GM21723 (cell line): Measurements from ENCODE around the gene PAPOLG.
"Not testable (repeated sequence)": the region's sequence is repeated elsewhere in the genome, so short reads cannot be mapped to it uniquely, and the experiment has no call there.

ENCODE experiments used
- ATAC-seq: cut with Tn5 transposase; IDR thresholded peaks from one replicate; pipeline ENCODE4 v1.9.1; 2021; ENCODE audit warnings: mild to moderate bottlenecking, moderate library complexity; ENCODE audit not compliant: unreplicated experiment

PAPOLG gene

GRCh38 chr2:60771508-60771907, 15.4 kb downstream of the PAPOLG start:
- no peak for ATAC-seq

GRCh38 chr2:60775048-60775639, 19.1 kb downstream of the PAPOLG start:
- no peak for ATAC-seq

DNA sequence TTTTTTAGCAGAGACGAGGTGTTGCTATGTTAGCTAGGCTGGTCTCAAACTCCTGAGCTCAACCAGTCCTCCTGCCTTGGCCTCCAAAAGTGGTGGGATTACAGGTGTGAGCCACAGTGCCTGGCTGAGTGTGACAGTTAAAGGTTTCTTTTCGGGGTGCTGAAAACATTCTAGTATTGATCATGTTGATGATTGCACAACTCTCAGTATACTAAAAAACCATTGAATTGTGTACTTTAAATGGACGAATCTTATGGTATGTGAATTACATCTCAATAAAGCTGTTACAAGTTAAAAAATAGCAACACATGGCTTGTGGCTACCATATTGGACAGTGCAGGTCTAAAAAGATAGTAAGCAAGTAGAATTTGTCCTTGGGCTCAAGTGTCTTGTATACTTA, 22.3 kb downstream of the PAPOLG start:
- no peak for ATAC-seq

DNA sequence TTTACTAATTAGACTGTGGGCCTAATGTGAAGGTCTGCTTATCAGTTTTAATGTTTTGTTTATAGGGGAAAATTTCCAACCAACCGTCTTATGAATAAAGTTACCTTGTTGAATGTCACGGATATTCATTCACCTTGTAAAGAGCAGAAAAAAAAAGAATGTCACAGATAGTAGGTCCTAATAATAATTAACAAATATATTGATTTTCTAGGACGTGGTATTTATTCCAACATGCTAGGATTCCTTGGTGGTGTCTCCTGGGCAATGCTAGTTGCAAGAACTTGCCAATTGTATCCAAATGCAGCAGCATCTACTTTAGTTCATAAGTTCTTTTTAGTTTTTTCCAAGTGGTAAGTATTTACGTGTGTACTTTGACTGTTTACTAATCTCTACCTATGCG, 23.4 kb downstream of the PAPOLG start:
- ATAC-seq, result no peak

DNA sequence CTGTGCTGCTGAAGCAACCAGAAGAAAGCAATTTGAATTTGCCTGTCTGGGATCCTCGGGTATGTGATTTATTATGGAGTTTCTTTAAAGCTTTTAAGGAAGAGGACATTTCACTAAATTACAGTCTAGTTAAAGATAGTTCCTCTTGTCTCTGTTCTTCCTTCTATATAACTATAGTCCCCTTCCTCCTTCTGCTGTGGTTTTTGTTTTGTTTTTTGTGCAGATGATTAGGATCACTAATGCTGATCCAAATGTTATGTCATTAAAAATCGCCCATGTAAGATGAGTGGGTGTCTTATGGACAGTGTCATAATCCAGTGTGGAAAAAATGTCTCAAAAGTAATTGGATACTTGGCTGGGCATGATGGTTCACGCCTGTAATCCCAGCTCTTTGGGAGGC, 24.7 kb downstream of the PAPOLG start:
- ATAC-seq, result no peak

GRCh38 chr2:60793169-60793568, 37.1 kb downstream of the PAPOLG start:
- no peak for ATAC-seq

GRCh38 chr2:60794271-60794863, 38.3 kb downstream of the PAPOLG start:
- no peak for ATAC-seq

GRCh38 chr2:60796573-60797509, 40.8 kb downstream of the PAPOLG start:
- no peak for ATAC-seq

- no peak for ATAC-seq
Observed at GRCh38 chr2:60804473-60804872, 48.4 kb downstream of the PAPOLG start.

- ATAC-seq, result no peak
Observed at GRCh38 chr2:60806595-60806987, 50.5 kb downstream of the PAPOLG start.

- peak; percentile 80 for ATAC-seq
Observed at GRCh38 chr2:60806988-60807681, 51.1 kb downstream of the PAPOLG start.

- no peak for ATAC-seq
Observed at GRCh38 chr2:60808330-60808801, 52.3 kb downstream of the PAPOLG start.

DNA sequence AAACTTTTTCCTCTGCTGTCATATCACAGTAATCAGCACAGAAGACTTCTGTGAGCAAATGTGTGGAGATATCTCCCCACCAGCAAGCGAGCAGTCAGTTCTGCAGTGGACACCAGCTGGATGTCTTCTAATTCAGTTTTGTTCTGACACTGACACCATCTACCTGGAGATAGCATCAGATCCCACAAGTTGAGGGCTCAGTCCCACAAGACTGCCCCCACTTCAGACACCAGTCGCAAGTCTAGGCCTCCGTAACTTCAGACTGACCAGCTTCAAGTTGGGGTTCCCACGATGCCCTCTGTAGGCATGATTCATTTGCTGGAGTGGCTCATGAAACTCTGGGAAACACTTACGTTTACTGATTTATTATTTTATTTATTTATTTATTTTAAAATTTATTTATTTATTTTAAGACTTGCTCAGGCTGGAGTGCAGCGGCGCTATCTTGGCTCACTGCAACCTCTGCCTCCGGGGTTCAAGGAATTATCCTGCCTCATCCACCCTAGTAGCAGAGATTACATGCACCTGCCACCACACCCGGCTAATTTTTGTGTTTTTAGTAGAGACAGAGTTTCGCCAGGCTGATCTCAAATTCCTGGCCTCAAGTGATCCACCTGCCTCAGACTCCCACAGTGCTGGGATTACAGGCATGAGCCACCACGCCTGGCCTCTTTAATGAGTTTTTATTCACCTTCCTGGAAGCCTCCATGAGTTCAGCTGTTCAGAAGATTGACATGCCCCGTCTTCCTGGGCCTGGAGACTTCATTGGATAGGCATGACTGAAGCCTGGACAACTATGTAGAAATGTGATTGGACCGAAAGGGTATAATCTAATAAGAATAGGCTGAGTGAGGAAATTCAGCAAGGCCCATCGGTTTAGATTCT, 55.7 kb downstream of the PAPOLG start:
- no peak for ATAC-seq

GRCh38 chr2:60817191-60817590, 61.1 kb downstream of the PAPOLG start:
- ATAC-seq, result not testable (repeated sequence)

GRCh38 chr2:60818272-60818671, 62.2 kb downstream of the PAPOLG start:
- ATAC-seq, result no peak

DNA sequence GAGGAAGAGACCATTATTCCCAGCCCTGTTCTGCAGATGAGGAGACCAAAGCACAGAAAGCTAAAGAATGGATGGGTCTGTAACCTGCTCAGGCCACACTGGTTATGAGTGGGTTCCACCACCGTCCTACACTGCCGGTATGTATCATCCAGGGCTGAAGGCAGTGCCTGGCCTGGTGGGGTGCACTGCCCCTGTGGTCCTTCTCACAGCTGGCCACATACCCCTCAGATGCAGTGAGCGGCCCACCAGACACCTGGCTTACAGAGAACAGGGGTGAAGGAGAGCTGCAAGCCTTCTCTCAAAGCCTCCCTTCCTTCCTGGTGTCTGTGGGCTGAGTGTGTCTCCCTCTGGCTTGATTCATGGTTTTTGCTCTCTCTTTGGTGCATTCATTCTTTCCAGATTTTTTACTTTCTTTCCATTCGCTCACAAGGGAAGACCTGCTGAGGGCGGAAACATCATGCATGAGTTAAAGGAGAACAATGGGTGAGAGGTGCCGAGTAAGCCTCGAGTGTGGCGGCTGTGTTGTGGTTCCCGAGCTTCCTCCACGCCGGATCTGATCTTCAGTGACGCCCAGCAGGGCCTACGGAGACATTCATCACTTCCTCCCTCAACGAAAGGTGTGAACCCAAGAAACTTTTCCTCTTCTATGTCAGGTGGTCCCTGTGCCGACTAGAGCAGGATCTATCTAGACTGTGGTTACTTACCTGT, 63.2 kb downstream of the PAPOLG start:
- ATAC-seq, result no peak

- ATAC-seq, result no peak
Observed at GRCh38 chr2:60819936-60820335, 63.9 kb downstream of the PAPOLG start.

GRCh38 chr2:60820416-60821132, 64.5 kb downstream of the PAPOLG start:
- ATAC-seq, result no peak

DNA sequence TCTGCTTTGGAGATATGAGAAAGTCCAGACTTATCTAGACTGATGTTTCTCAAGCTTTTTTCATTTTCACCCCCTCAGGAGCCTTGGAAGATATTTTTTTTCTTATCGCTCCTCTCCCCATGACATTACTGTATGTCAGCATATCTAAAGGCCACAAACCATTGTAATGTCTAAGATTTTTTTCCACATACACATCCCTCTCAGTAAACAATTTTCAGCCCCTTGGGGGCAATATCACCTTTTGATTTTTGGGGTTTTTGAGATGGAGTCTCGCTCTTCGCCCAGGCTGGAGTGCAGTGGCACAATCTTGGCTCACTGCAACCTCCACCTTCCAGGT, 65.0 kb downstream of the PAPOLG start:
- ATAC-seq, result no peak
